ENCODE results near the gene TSEN54. TPM values are rescaled to one million over a fixed set of nuclear protein-coding genes. Genes with fewer than 3 reads are reported as not detected.

Gene TSEN54
- total and polyA plus RNA-seq, 2 experiments from 2014 or later: 42.5 to 52.3 TPM

DNA sequence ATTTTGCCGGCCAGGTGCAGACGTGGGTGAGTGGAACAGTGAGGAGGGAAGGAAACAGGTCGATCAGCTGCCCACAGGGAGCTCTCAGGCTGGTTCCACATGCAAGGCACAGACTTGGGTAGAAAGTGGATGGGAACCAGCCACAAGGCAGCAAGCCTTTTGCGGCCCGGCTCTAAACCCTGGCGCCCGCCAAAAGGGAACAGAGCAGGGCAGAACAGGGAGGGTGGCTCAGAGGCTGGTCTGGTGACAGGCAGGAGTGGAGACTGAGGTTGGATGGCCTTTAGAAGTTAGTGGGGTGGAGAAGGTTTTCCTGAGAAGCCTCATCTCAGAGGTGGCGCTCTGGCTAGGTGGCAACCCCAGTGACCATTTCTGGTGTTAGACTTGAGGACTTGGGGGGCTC is 19.5 kb downstream of the TSEN54 start:
- H3K27me3 ChIP-seq: no peaks in the 10 kb centered on the region
- WGBS (ENCODE audit: low lambda C conversion rate, missing lambda C conversion rate): 91% methylated on average over 7 of the region's 8 CpGs
- peaks cover 45% of the 10 kb centered on the region for H3K4me1 ChIP-seq (ENCODE audit: insufficient read depth)

DNA sequence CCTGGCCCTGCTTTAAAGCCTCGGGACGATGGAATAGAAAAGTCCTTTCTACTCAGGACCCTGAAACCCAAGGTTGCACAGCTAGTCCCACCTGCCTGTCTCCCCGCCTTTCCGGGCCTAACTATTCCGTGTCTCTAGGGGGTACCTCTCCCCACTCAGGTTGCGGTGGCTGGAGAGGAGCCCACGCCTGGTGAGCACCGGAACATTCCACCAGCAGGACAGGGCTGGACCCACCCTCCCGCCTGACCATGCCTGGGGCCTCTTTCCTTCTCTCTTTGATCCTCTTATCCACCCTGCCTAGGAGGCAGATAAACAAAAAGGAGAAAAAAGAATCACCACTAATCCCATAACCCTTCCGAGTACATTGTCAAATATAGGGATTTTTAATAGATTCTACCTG is 20.0 kb downstream of the TSEN54 start:
- H3K4me2 ChIP-seq: peak overlapping the region; percentile 19
- H3K79me2 ChIP-seq: peaks cover 78% of the 10 kb centered on the region
- H3K9me3 ChIP-seq (ENCODE audit: low read depth): no peaks in the 10 kb centered on the region
- DNase-seq (ENCODE audit: low spot score): no peak
- no peaks in the 10 kb centered on the region for H3K9me2 ChIP-seq (replicated peaks; ENCODE audit: insufficient read depth)
- no peak overlapping the region for H2AFZ ChIP-seq
- no peaks in the 10 kb centered on the region for H3K27me3 ChIP-seq
- whole genome bisulfite sequencing (ENCODE audit: low lambda C conversion rate, missing lambda C conversion rate): 43% methylated on average over 10 of the region's 10 CpGs
- TF ChIP-seq EZH2phosphoT487 (IDR thresholded peaks at IDR 0.05; ENCODE audit: low read depth, severe bottlenecking, unreplicated experiment): no peak
- TF ChIP-seq, protein P1, sequence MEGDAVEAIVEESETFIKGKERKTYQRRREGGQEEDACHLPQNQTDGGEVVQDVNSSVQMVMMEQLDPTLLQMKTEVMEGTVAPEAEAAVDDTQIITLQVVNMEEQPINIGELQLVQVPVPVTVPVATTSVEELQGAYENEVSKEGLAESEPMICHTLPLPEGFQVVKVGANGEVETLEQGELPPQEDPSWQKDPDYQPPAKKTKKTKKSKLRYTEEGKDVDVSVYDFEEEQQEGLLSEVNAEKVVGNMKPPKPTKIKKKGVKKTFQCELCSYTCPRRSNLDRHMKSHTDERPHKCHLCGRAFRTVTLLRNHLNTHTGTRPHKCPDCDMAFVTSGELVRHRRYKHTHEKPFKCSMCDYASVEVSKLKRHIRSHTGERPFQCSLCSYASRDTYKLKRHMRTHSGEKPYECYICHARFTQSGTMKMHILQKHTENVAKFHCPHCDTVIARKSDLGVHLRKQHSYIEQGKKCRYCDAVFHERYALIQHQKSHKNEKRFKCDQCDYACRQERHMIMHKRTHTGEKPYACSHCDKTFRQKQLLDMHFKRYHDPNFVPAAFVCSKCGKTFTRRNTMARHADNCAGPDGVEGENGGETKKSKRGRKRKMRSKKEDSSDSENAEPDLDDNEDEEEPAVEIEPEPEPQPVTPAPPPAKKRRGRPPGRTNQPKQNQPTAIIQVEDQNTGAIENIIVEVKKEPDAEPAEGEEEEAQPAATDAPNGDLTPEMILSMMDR (IDR thresholded peaks at IDR 0.05; ENCODE audit: poor library complexity): no peak
- TF ChIP-seq EZH2 (IDR thresholded peaks at IDR 0.05; ENCODE audit: borderline replicate concordance): no peak
- no peaks in the 10 kb centered on the region for H4K20me1 ChIP-seq (ENCODE audit: insufficient read depth, poor library complexity, severe bottlenecking)
- no peak overlapping the region for H3K4me3 ChIP-seq
- H3K4me1 ChIP-seq (ENCODE audit: insufficient read depth): peaks cover 45% of the 10 kb centered on the region
- H3K36me3 ChIP-seq (replicated peaks; ENCODE audit: insufficient read depth, low read depth): no peaks in the 10 kb centered on the region
- H3K27ac ChIP-seq: peak overlapping the region; percentile 81

More for the DNA sequence above, 19.5 kb downstream of the TSEN54 start:
- no peaks in the 10 kb centered on the region for H3K9me2 ChIP-seq (replicated peaks; ENCODE audit: insufficient read depth)
- H2AFZ ChIP-seq: no peak overlapping the region
- H3K36me3 ChIP-seq (replicated peaks; ENCODE audit: insufficient read depth, low read depth): no peaks in the 10 kb centered on the region
- H3K9me3 ChIP-seq (ENCODE audit: low read depth): no peaks in the 10 kb centered on the region
- H3K79me2 ChIP-seq: peaks cover 77% of the 10 kb centered on the region
- no peak for DNase-seq (ENCODE audit: low spot score)
- no peak for TF ChIP-seq EZH2 (IDR thresholded peaks at IDR 0.05; ENCODE audit: borderline replicate concordance)
- no peak for TF ChIP-seq EZH2phosphoT487 (IDR thresholded peaks at IDR 0.05; ENCODE audit: low read depth, severe bottlenecking, unreplicated experiment)
- TF ChIP-seq, protein P1 (IDR thresholded peaks at IDR 0.05; ENCODE audit: poor library complexity): no peak
- peak overlapping the region; percentile 19 for H3K4me2 ChIP-seq
- H4K20me1 ChIP-seq (ENCODE audit: insufficient read depth, poor library complexity, severe bottlenecking): peaks cover 3% of the 10 kb centered on the region
- peak overlapping the region; percentile 81 for H3K27ac ChIP-seq
- H3K4me3 ChIP-seq: no peak overlapping the region

DNA sequence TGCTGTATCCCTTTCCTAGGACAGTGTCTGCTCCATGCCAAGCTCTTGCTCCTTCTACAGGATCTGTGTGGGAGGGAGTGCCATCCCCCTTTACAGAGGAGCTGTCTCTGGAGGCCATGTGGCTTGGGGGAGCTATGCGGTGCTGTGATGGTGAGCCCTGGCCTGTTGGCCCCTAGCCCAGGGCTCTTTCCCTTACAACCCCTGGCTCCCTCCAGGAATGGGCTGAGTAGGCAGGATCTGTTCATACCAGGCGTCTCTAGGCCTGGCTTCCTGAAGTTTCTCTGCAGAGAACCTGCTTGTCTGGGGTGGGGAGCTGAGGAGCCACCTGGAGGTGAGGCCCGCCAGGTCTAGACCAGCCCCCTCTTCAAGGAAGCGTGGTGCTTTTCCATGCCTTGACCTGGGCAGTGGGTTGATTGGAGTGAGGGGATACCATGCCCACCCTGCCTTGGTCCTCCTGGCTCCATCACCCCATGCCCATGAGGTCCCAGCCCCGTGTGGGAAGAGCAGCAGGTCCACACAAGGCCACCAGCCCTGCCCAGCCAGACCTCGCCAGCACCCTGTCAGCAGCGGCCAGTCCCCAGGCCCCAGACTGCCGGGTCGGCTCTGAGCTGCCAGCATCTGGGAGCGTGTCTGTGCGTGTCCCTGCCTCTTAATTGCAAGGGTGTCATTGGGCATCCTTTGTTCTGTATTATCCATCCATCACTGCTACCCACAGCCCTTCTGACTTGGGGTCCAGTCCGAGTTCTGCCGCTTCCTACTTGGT is 23.8 kb downstream of the TSEN54 start:
- Histone ChIP-seq H3K9me2 (replicated peaks; ENCODE audit: insufficient read depth) (no peaks in the 10 kb centered on the region), H3K27me3 (no peaks in the 10 kb centered on the region), H3K9me3 (ENCODE audit: low read depth) (no peaks in the 10 kb centered on the region), H3K4me3 (no peak overlapping the region), H3K36me3 (replicated peaks; ENCODE audit: insufficient read depth, low read depth) (no peaks in the 10 kb centered on the region), H3K4me2 (no peak overlapping the region), H4K20me1 (ENCODE audit: insufficient read depth, poor library complexity, severe bottlenecking) (no peaks in the 10 kb centered on the region), H3K27ac (peak overlapping the region; percentile 34), H3K4me1 (ENCODE audit: insufficient read depth) (peaks cover 62% of the 10 kb centered on the region), H3K79me2 (peaks cover 79% of the 10 kb centered on the region), H2AFZ (no peak overlapping the region)
- DNase-seq (ENCODE audit: low spot score): no peak
- WGBS (ENCODE audit: low lambda C conversion rate, missing lambda C conversion rate): 80% methylated on average over 13 of the region's 13 CpGs
- TF ChIP-seq EZH2phosphoT487 (IDR thresholded peaks at IDR 0.05; ENCODE audit: low read depth, severe bottlenecking, unreplicated experiment) (no peak), EZH2 (IDR thresholded peaks at IDR 0.05; ENCODE audit: borderline replicate concordance) (no peak)
- TF ChIP-seq, protein P1 (IDR thresholded peaks at IDR 0.05; ENCODE audit: poor library complexity): no peak

Measured in hepatocyte (in vitro differentiated cells).